KMS-11 (cell line): Measurements from ENCODE around the gene SGCE.
A peak's percentile ranks its signal among the peaks of the same experiment; 100 is the strongest.
"Not testable (repeated sequence)": the region's sequence is repeated elsewhere in the genome, so short reads cannot be mapped to it uniquely, and the experiment has no call there.

Source experiments
- H2AFZ ChIP-seq: fragments of 200-600 bp; sonication (generic); 2 replicates; pipeline ENCODE4 v1.6.1; 2016; ENCODE audit warnings: antibody characterized with exemption, mixed run types, low read depth
- H3K27ac ChIP-seq: fragments of 200-600 bp; sonication (generic); 2 replicates; pipeline ENCODE4 v1.6.1; 2016; ENCODE audit warnings: mild to moderate bottlenecking, mixed run types
- H3K27me3 ChIP-seq: fragments of 200-600 bp; sonication (generic); 2 replicates; pipeline ENCODE4 v1.6.1; 2017; ENCODE audit warnings: mild to moderate bottlenecking, low read depth, mixed run types, moderate library complexity; ENCODE audit not compliant: insufficient read depth
- H3K36me3 ChIP-seq: fragments of 200-600 bp; sonication (generic); 2 replicates; pipeline ENCODE4 v1.6.1; 2017; ENCODE audit warnings: mild to moderate bottlenecking, mixed run types; ENCODE audit not compliant: insufficient read depth
- H3K4me1 ChIP-seq: fragments of 200-600 bp; sonication (generic); 2 replicates; pipeline ENCODE4 v1.6.1; 2016; ENCODE audit warnings: mild to moderate bottlenecking, low read depth, mixed run types; ENCODE audit not compliant: poor library complexity, severe bottlenecking
- H3K4me2 ChIP-seq: fragments of 200-600 bp; sonication (generic); 2 replicates; pipeline ENCODE4 v1.7.0; 2016; ENCODE audit warnings: mild to moderate bottlenecking, mixed run types
- H3K4me3 ChIP-seq: fragments of 200-600 bp; sonication (generic); IDR thresholded peaks from 2 replicates; pipeline ENCODE4 v1.6.1; 2017; ENCODE audit warnings: low read depth, low read length, mixed read lengths; ENCODE audit not compliant: insufficient read depth
- H3K79me2 ChIP-seq: fragments of 200-600 bp; sonication (generic); 2 replicates; pipeline ENCODE4 v1.6.1; 2016; ENCODE audit warnings: low read depth, mixed run types; ENCODE audit not compliant: insufficient read depth
- H3K9ac ChIP-seq: fragments of 200-600 bp; sonication (generic); 2 replicates; pipeline ENCODE4 v1.6.1; 2016; ENCODE audit warnings: mild to moderate bottlenecking, mixed run types
- H4K20me1 ChIP-seq: fragments of 200-600 bp; sonication (generic); 2 replicates; pipeline ENCODE4 v1.6.1; 2016; ENCODE audit warnings: mild to moderate bottlenecking, mixed run types; ENCODE audit not compliant: insufficient read depth
- CTCF ChIP-seq: fragments of 200-600 bp; sonication (generic); conservative IDR thresholded peaks from 2 replicates; pipeline ENCODE4 v1.6.1; 2017; ENCODE audit warnings: low read depth, mild to moderate bottlenecking, antibody characterized with exemption, low read length, moderate library complexity, mixed read lengths

Gene SGCE, protein sequence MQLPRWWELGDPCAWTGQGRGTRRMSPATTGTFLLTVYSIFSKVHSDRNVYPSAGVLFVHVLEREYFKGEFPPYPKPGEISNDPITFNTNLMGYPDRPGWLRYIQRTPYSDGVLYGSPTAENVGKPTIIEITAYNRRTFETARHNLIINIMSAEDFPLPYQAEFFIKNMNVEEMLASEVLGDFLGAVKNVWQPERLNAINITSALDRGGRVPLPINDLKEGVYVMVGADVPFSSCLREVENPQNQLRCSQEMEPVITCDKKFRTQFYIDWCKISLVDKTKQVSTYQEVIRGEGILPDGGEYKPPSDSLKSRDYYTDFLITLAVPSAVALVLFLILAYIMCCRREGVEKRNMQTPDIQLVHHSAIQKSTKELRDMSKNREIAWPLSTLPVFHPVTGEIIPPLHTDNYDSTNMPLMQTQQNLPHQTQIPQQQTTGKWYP

DNA sequence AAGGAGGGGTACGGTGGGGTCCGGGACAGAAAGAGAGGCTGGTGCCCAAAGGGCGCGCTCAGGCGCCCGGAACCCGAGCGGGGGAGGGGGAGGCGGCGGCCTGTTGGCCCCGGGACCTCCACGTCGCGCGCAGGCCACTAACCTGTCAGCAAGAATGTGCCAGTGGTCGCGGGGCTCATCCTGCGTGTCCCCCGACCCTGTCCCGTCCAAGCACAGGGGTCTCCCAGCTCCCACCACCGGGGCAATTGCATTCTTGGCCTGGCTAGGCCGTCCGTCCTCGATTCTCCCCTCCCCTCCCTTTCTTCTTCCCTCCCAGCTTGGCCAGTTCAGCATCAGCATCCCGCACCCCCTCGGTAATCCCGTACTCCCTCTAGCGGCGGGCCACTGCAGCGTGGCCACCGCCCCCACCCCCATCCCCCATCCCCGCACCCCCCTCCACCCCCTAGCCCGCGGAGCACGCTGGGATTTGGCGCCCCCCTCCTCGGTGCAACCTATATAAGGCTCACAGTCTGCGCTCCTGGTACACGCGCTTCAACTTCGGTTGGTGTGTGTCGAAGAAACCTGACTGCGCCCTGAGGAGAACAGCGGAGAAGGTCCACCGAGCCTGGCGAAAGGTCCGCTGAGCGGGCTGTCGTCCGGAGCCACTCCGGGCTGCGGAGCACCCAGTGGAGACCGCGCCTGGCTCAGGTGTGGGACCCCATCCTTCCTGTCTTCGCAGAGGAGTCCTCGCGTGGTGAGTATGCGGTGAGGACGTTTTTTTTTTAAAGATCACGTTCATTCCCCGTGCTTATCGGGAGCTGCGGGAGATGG is at the start of gene SGCE:
TSS of gene SGCE (minus strand) at position 286 of the 810 bp plus-strand sequence. CDS start at position 251, 35 bp downstream.
- Histone ChIP-seq H4K20me1 (no peaks in the 10 kb centered on the region; the same call in 1 of the 2 replicates), H3K36me3 (no peaks in the 10 kb centered on the region), H3K4me1 (peaks cover 50% of the 10 kb centered on the region), H3K27me3 (no peaks in the 10 kb centered on the region), H3K27ac (peak within 1 kb of the TSS; percentile 81), H3K4me3 (peak within 1 kb of the TSS; percentile 68), H2AFZ (peak within 1 kb of the TSS; percentile 82), H3K9ac (peak within 1 kb of the TSS; percentile 81), H3K4me2 (peak within 1 kb of the TSS; percentile 86), H3K79me2 (peaks cover 74% of the 10 kb centered on the region)
- peak; percentile 23; the same call in 1 of the 2 replicates for TF ChIP-seq CTCF

DNA sequence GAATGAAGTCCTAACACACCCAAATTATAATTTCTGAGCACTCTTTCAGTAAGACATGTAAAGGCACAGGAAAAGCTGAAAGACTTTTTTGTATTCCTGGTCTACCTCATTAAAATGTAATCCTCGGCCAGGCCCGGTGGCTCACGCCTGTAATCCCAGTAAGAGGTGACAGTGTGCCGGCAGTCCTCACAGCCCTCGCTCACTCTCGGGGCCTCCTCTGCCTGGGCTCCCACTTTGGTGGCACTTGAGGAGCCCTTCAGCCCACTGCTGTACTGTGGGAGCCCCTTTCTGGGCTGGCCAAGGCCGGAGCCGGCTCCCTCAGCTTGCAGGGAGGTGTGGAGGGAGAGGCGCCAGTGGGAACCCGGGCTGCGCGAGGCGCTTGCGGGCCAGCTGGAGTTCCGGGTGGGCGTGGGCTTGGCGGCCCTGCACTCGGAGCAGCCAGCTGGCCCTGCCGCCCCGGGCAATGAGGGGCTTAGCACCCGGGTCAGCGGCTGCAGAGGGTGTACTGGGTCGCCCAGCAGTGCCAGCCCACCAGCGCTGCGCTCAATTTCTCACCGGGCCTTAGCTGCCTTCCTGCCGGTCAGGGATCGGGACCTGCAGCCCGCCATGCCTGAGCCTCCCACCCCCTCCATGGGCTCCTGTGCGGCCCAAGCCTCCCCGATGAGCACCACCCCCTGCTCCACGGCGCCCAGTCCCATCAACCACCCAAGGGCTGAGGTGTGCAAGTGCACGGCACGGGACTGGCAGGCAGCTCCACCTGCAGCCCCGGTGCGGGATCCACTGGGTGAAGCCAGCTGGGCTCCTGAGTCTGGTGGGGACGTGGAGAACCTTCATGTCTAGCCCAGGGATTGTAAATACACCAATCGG is 49.5 kb upstream of the SGCE start:
- not testable (repeated sequence) for H3K4me1 ChIP-seq, H3K9ac ChIP-seq, H3K79me2 ChIP-seq, H3K4me3 ChIP-seq, H3K4me2 ChIP-seq, H4K20me1 ChIP-seq, H2AFZ ChIP-seq, H3K27me3 ChIP-seq, H3K27ac ChIP-seq, H3K36me3 ChIP-seq

DNA sequence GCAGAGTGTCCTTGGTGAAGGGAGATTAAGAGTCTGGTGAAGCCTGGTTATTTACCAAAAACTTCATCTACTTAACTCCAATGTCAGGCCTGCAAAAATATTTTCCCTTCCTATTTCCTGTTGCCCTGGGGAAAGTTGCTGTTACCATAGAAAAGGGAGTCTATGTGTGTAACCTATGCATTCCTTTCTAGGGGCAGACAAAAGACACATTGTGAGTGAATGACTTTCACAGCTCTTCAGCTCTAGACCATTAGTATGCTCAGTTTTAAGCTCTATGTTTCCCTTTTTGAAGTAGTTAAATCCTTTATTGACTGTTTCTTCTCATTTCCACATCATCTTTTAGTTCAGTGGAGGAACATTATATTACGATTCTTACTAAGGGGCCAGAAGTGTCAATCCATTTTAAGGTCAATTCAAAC is 45.6 kb upstream of the SGCE start:
- Histone ChIP-seq H3K9ac (no peak overlapping the region), H2AFZ (no peak overlapping the region)

DNA sequence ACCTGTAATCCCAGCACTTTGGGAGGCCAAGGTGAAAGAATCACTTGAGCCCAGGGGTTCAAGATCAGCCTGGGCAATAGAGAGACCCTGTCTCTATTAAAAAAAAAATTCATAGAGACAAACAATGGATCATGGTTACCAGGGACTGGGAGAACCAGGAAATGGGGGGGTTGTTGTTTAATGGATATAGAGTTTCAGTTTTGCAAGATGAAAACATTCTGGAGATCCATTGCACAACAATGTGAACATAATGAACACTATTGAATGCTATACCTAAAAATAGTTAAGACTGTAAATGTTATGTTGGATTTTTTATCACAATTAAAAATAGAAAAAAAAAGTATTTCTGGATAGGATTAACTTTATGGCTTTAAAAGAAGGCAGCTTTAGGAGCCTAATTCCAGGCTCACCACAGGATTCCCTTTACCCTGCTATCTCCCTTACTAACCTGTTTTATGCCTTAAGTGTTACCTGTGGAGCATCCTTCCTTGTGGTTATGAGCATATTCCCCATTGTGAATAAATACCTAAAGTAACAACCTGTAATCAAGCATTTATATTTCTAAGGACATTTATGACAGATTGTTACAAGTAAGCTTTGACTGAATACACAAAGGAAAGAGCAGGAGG is 45.1 kb upstream of the SGCE start:
- Histone ChIP-seq H3K36me3 (no peaks in the 10 kb centered on the region), H3K27ac (no peak overlapping the region), H4K20me1 (no peaks in the 10 kb centered on the region), H3K4me1 (no peaks in the 10 kb centered on the region), H3K4me2 (no peak overlapping the region), H3K9ac (no peak overlapping the region), H3K79me2 (no peaks in the 10 kb centered on the region), H3K27me3 (no peaks in the 10 kb centered on the region), H3K4me3 (no peak overlapping the region), H2AFZ (no peak overlapping the region)
- no peak for TF ChIP-seq CTCF

More for the DNA sequence above, 45.6 kb upstream of the SGCE start:
- Histone ChIP-seq H3K4me2 (no peak overlapping the region), H3K79me2 (no peaks in the 10 kb centered on the region), H3K4me3 (no peak overlapping the region), H4K20me1 (no peaks in the 10 kb centered on the region), H3K4me1 (no peaks in the 10 kb centered on the region), H3K36me3 (no peaks in the 10 kb centered on the region), H3K27ac (no peak overlapping the region), H3K27me3 (no peaks in the 10 kb centered on the region)
- no peak for TF ChIP-seq CTCF
